Fibroblast of skin of left quadriceps (primary cell): ENCODE results near the gene RAP1GDS1.
A peak's percentile ranks its signal among the peaks of the same experiment; 100 is the strongest.

Source experiments
- DNase-seq, 2 experiments: peaks; one replicate each; pipeline ENCODE4 v3.0.0-alpha.2; 2013; ENCODE audit warnings: low read depth in 2 of 2

The RAP1GDS1 gene, protein sequence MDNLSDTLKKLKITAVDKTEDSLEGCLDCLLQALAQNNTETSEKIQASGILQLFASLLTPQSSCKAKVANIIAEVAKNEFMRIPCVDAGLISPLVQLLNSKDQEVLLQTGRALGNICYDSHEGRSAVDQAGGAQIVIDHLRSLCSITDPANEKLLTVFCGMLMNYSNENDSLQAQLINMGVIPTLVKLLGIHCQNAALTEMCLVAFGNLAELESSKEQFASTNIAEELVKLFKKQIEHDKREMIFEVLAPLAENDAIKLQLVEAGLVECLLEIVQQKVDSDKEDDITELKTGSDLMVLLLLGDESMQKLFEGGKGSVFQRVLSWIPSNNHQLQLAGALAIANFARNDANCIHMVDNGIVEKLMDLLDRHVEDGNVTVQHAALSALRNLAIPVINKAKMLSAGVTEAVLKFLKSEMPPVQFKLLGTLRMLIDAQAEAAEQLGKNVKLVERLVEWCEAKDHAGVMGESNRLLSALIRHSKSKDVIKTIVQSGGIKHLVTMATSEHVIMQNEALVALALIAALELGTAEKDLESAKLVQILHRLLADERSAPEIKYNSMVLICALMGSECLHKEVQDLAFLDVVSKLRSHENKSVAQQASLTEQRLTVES

GRCh38 chr4:98260579-98261404 is at the start of gene RAP1GDS1:
RAP1GDS1 (plus strand) TSS chr4:98261384; CDS start chr4:98261566, 182 bp downstream.
- DNase-seq: peak; percentile 92 to 94

GRCh38 chr4:98222306-98222705 is 38.9 kb upstream of the RAP1GDS1 start:
- DNase-seq: no peak

GRCh38 chr4:98226396-98226795 is 34.8 kb upstream of the RAP1GDS1 start:
- DNase-seq: no peak

- DNase-seq: no peak
Observed at GRCh38 chr4:98230961-98231360, 30.2 kb upstream of the RAP1GDS1 start.

- no peak for DNase-seq
Observed at GRCh38 chr4:98232202-98232601, 29.0 kb upstream of the RAP1GDS1 start.

DNA sequence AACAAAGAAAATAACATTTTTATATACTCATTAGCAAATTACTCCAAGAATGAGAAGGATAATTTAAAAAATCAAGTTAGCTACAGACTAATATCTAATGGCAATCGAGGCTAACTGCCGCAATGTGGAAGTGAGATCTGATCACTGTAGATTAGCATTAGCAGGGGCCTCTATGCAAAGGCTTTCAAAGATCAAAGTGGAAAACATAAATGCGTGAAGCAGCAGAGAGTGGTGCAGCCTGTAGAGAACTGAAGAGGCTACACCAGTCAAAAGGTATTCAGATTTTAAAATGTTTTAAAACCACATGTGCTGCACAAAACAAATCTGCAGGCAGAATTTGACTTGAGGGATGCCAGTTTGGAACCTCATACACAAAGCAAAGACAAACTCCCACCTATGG is 24.0 kb upstream of the RAP1GDS1 start:
- no peak for DNase-seq

DNA sequence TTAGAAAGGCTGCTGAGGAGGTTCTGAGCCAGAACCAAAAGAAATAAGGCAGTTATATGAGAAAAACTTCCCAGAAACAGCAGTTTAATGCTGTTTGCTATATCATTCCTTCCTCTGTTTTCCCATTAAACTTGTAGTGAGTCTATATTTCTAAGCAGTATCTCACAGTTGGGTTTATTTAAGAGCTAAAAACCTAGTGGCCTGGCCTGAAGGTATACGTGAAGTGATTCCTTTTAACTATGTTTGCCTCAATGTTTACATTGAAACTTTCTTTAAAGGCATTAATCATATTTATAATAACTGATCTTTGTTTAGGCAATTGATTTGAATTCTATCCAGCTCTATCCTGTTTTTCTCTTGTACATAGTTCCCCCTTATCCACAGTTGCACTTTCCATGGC is 19.1 kb upstream of the RAP1GDS1 start:
- no peak for DNase-seq

DNA sequence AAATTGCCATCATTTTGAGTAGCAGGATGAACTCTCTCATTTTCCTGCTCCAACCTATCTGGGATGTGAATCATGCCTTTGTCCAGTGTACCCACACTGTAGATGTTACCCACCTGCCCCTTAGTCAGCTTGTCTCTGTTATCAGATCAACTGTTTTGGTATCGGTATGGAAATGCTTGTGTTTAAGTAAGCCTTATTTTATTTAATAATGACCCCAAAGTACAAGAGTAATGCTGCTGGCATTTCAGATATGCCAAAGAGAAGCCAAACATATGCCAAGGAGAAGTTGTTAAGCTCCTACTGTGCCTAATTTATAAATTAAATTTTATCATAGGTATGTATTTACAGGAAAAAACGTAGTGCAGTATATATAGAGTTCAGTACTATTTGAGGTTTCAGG is 18.6 kb upstream of the RAP1GDS1 start:
- DNase-seq: no peak

- no peak for DNase-seq
Observed at GRCh38 chr4:98245226-98245625, 16.0 kb upstream of the RAP1GDS1 start.

DNA sequence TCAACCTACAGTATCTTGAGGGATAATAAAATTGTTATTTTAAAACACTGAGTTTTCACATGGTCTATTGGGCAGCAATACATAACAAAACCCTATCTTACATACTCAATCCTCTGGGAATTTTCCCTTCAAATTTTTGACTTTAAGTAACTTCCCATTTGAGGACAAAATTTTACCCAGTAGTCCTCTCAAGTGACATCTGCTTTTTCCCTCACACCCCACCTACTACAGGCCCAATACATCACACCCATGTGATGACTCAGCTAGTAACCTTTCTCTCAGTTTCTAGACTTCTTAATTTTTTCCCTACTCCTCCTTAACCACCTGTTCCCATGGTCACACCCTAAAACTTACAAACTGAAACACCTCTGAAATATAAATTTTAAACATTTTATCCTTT is 12.2 kb upstream of the RAP1GDS1 start:
- DNase-seq: no peak

GRCh38 chr4:98249831-98250230 is 11.4 kb upstream of the RAP1GDS1 start:
- DNase-seq: no peak

DNA sequence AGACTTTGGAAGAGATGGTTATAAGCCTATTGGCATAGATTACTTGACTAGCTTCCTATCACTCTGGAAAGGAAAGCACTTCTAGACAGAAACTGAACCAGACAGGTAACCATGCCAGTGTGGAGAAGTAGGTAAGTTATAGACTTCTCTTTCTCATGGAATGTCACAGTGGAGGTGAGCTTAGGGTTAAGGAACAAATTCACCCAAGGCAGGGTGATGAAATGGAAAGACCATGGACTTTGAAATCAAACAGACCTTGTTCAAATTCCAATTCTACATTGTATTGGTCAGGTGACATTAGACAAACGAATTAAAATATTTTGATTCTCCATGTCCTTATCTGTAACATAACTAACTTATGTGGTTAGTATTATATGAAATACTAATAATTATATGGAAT is 7.7 kb upstream of the RAP1GDS1 start:
- DNase-seq: no peak

DNA sequence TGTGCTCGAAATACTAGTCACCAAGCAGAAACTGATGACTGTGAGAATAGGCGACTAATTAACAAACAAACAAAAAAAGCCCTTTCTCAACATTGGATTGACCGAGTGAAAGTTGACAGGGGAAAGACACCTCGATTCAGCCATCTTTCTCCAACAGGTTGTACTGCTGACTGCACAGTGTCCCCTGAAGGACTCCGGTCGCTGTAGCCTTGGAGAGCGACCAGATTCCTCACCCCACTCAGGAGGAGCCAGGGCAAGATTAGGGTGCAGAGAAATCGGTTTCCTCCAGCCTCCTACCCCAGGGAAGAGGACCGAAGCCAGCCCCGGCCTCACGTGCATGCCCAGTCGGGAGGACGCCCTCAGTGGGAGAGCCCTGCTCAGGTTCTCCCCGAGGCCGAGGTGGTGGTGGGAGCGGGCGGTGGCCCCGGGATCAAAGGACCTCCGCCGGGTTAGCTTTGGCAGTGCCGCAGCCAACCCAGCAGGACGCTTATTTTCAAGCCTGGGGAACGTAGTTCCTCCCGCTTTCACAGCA is 1.1 kb upstream of the RAP1GDS1 start:
- DNase-seq: no peak

DNA sequence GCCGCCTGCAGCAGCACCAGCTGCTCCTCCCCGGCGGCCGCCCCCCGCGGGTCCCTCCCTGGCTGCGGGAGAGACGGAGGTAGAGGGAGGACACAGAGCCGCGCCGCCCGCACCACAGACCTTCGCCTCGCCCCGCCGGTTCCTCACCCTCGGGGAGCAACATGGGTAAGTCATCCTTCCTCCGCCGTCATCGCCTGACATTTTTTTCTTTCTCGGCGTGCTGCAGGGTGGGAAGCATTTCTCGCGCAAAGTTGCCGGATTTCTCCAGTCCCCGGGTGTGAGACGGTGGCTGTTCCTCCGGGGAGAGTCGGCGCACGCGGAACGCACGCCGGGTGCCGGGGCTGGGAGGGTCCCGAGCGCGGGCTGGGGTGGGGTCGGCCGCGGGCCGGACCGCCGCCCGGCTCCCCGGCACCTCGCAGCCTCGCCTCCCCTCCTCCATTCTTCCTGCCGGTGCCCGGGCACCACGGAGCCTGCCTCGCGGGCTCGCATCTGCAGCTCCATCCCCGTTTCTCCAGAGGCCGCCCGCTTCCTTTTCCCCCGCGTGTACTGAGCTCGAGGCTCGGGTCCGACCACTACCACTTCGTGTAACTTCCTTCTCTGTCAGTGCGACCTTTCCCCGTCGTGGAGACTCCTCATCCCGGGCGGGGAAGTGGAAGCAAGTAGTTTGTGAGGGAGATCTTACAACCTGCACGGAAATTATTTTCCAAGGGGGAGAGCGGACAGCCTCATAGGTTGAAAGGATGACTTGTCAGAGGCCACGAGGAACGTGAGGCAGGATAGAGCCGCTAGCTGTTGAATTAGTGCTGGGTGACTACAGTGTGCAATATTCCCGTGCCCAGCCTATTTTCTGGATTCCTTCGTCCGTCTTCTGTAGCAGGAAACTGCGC is 464 bp downstream of the RAP1GDS1 start:
- peak; percentile 21 to 25 for DNase-seq

GRCh38 chr4:98262431-98262830 is 1.2 kb downstream of the RAP1GDS1 start:
- DNase-seq: no peak

- DNase-seq: no peak
Observed at GRCh38 chr4:98267498-98267897, 6.3 kb downstream of the RAP1GDS1 start.

DNA sequence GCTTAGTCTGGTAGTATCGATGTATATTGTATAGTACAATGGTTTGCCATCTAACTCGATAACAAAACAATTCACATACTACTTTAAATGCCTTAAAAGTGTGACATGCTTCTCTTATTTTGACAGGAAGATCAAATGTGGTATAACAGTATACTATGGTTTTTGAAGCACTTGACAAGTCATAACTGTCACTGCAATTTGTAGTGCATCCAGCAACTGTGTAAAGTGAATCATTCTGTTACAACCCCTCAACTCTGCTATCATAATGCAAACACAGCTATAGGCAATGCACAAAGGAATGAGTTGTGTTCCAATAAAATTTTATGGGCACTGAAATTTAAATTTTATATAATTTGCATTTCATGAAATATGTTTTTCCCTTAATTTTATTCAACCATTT is 14.0 kb downstream of the RAP1GDS1 start:
- DNase-seq: no peak

- peak; percentile 42 to 47 for DNase-seq
Observed at GRCh38 chr4:98283219-98284189, 22.3 kb downstream of the RAP1GDS1 start.

DNA sequence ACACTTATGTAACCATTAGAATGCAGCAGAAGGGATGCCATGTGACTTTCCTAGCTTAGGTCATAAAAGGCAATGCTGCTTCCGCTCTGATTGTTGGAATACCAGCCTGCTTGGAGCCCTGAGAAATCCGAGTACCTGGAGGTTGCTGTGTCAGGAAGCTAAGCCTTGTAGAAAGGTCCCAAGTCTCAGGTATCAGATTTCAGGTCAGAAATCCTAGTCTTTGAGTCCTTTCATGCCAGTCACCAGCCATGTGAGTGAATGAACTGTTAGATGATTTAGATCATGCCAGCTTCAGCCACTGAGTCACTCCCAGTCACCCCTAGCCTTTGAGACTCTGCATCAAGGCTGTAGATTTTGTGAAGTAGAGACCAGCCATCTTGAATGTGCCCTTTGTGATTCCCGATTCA is 23.5 kb downstream of the RAP1GDS1 start:
- no peak for DNase-seq

GRCh38 chr4:98285676-98286075 is 24.5 kb downstream of the RAP1GDS1 start:
- no peak for DNase-seq
